Stimulated activated CD4-positive, alpha-beta T cell treated with anti-CD3 and anti-CD28 coated beads, TNF-alpha, amount 100 ng/mL, for 24 hours (primary cell): ENCODE data around the gene CCDC136.

ENCODE experiments used
- DNase-seq, 3 experiments: peaks; one replicate each; pipeline ENCODE4 v3.0.0-alpha.2; 2020; ENCODE audit warnings: low read depth in 3 of 3

The CCDC136 gene

DNA sequence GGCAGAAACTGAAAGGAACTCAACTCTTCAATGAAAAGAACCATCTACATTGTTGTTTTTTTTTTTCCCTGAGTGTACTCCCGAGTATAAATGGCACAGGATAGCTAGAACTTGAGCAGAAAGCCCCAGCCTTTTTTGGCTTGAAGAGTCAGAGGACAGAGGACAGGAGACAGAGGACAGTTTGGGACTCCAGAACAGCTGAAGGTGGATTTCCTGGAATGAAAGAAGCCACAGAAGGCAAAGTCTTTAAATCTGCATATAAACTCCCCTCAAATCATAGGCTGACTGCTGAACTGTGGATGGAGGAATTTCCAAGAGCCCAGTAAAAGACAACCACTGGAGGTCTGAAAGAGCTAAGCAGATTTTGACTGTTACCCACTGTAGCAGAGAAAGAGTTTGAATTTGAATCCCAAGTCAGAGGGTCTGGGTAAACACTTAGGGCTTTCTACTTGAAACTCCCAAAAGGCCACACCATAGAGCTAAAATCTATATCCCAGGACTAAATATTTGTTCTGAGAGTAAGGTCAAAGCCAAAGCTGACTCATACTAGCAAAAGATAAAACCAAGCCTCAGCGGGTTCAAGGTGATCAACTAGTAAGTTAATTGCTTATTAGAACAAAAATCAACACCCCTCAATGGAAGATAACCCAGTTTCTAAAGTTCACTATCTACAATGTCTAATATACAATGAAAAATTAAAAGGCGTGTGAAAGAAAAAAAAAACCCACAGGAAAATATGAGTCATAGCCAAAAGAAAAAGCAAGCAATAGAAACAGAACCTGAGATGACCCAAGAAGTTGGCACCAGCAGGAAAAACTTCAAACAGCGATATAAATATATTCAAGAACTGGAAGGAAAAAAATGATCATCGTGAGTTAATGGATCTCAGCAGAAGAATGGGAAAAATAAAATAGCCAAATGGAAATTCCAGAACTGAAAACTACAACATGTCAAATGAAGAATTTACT lies 14.3 kb upstream of the CCDC136 start:
- DNase-seq: no peak

GRCh38 chr7:128778946-128779345 lies 12.8 kb upstream of the CCDC136 start:
- no peak for DNase-seq

- DNase-seq: no peak
Measured at GRCh38 chr7:128781126-128781525, 10.6 kb upstream of the CCDC136 start.

DNA sequence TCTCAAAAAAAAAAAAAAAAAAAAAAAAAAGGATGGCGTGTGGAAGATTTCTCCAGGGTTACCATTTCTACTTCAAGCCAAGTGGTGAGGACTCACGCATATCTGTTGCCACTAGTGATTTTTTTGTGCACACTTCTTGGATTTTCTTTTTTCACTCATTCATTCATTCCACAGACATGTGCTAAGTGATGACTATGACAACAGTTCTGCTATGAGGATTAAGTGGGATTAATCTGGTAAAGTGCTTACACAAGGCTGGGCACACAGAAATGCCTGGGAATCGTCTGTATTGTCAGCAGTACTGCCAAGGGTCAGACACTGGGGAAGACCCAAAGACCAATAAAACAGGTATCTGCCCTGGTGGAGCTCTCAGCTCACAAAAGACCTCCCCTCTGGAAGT lies 9.9 kb upstream of the CCDC136 start:
- no peak for DNase-seq

- DNase-seq: peak in 1 of 3 experiments; percentile 9
Measured at GRCh38 chr7:128783143-128783861, 8.5 kb upstream of the CCDC136 start.

- no peak for DNase-seq
Measured at GRCh38 chr7:128785738-128786137, 6.0 kb upstream of the CCDC136 start.

DNA sequence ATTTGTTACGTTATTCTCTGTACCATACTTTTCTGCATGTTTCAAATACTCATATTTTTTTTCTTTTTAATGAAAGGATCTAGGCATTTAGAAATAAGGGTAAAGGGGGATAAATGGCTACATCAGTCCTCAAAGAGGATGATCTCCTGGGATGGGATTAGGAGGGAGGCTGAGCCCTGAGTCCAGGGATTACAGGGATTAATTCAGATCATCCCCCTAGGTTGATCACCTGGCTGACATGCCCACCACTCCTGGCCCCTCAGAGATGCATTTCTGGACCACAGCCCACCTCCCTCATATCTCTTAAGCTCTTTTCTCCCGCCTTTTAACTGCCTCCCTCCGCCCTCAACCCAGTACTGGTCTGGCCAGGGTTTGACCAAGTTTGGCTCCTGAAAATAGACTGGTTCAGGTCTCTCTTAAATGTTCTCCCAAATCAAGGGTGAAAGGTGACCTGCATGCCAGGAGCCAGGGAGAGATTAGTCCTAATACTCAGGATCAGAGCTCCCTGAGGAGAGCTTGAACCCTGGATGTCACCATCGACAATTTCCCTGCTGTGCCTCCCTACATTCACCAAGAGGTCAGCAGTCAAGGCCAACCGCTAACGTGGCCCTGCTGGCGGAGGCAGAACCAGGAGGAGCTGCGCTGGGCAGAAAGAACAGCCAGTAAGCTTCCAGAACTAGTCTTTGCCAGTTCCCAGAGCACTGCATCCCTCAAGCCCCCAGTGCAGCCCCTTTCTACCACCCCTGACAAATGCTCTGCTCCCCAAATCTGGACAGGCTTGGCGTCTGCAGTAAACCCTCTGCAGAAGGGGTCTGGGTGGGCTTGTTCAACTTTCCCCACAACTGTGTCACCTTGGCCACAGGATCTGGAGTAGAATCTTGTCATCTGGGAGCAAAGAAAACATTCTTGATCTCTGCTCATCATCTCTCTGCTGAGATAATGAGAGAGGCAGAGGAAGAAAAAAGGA lies 3.0 kb upstream of the CCDC136 start:
- no peak for DNase-seq

DNA sequence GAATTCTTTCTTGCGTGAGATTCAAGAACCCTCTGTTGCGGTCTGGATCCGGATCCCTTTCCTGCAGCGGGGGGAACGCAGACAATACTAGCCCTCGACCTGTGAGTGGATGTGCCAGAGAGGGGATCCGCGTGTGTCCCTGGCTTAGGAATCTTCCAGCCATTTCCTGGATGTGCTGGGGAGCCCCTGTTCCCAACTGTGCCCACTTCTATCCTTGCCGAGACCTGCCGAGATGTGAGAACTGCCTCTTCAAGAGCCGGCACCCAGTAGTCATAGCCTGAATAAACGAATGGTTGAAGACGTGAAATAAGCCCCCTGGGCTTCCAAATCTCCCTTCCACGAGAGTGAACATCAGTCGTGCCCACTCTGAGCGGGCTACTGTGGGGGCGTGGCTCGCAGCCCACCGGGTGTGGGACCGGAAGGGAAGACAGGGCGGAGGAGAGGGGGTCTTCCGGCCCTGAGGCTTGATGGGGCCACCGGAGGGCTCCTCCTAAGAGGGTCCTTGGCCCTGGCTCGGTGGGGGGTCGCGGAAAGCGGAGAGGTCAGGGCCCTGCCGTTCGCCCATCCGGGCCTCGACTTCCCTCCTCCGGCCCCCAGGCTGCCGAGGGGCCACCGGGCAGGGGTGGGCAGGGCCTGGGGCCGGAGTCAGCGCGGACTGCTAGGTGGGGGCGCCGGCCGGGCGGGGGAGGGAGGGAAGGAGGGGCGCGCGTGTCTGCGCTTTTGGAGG lies 1.3 kb upstream of the CCDC136 start:
- DNase-seq: no peak

GRCh38 chr7:128791972-128792327 lies 182 bp downstream of the CCDC136 start:
- DNase-seq: no peak

GRCh38 chr7:128792471-128793180 lies 858 bp downstream of the CCDC136 start:
- no peak for DNase-seq

DNA sequence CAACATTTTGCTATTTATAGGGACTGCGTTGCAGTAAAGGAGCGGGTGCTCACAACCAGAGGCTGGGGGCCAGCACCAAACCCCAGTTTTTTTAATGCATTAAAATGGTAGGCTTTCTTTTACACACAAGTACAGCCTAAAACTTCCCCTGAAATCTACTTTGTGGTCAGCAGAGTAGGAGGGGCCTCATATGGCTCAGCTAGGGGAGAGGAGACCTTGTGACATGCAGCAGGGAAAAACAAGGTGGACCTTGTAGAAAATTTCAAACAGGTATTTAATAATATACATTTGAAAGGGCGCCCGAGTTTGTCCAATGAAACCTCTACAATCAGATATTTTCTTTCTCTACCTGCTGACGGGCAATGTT lies 1.4 kb downstream of the CCDC136 start:
- no peak for DNase-seq

GRCh38 chr7:128794020-128794419 lies 2.3 kb downstream of the CCDC136 start:
- peak in 1 of 3 experiments; percentile 11 for DNase-seq

- no peak for DNase-seq
Measured at GRCh38 chr7:128794436-128794835, 2.7 kb downstream of the CCDC136 start.

- DNase-seq: no peak
Measured at GRCh38 chr7:128795129-128795528, 3.4 kb downstream of the CCDC136 start.

- DNase-seq: no peak
Measured at GRCh38 chr7:128796327-128796726, 4.6 kb downstream of the CCDC136 start.

DNA sequence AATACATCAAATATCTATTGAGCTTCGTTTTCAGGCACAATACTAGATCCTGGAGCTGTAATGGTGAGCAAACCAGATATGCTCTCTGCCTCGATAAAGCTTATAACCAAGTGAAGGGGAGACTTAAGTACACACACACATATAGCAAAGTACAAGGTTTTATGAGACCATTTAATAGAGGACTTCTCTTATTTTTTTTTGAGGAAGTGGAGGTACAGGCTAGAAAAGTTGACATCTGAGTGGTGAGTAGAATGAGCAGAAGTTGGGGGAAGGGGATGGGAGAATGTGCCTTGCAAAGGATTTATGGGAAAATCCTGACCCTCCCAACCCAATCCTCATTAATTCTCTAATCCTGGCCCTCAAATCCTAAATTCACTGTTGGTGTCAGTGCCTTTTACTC lies 7.7 kb downstream of the CCDC136 start:
- no peak for DNase-seq

DNA sequence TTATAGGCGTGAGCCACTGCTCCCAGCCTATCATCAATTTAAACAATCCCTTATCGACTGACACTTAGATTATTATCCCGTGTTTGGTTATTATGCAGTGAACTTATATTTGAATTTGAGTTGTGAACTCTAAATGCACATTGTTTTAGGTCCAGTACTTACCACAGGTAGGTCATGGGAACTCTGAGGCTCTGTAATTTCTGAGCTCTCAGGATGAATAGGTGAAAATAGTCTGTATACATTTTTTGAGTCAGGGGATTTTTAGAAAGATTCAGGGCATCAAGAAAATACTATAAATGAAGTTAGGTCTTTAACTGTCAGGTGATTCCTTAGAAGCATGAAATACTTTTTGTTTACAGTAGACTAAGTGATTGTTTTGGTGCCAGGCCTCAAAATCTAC lies 8.8 kb downstream of the CCDC136 start:
- DNase-seq: no peak

DNA sequence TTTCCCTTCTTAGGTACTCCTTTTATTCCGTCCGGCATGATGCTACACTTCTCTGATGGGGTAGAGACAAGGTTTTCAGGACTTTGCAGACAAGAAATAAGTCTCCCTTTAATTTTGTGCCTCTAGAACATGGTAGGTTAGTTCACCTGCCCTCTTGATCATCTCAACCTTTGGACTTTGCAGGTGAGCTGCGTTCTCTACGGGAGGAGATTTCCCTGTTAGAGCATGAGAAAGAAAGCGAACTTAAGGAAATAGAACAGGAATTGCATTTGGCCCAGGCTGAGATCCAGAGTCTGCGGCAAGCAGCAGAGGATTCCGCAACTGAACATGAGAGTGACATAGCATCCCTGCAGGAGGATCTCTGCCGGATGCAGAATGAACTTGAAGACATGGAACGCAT lies 9.2 kb downstream of the CCDC136 start:
- DNase-seq: no peak

DNA sequence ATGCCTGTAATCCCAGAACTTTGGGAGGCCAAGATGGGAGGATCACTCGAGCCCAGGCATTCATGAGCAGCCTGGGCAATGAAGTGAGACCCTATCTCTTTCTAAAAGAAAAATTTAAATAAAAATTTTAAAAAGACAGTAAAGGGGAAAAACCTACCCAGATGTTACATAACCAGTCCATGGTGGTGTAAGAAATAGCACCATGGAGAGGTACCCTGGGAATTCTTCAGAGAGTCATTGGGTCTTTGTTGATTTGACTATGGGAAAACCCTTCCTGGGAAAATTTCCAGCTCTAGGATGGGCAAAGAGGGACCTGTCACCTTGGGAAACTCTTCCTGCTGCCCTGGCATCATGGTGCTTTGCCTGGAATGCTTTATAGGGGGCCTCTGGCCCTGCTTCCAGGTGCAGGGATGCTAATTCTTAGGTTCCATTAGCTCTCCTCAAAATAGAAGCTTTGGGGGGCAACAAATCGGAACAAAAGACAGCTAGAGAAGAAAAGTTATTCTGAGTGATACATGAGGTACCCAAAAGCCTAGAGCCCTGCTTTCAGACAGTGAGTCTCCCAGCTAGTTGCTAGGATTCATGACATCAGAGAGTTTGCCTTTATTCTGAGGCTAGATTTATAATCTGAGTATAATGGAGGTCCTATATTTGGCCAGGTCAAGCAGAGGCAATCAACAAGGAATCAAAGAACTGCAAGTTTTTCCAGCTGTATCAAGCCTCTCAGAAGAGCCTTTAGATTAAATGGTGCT lies 10.1 kb downstream of the CCDC136 start:
- no peak for DNase-seq

DNA sequence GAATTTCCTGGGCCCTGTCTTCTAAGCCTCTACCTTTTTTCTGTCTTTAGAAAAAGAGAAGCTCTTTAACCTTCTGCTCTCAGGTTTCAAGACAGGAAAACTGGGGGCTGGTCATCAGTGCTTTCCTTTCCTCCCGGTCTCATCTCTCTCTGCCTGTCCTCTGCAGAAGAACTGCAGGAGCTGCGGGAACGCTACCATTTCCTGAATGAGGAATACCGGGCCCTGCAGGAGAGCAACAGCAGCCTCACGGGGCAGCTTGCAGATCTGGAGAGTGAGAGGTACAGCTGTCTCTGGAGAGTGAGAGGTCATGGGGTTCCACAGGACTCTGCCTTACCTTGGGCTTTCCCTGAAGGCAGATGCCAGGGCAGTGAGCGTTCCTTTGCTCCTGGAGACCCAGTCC lies 12.7 kb downstream of the CCDC136 start:
- no peak for DNase-seq
